Activated CD8-positive, alpha-beta memory T cell treated with anti-CD3 and anti-CD28 coated beads for 48 hours (primary cell): ENCODE data around the gene C2orf49.

ENCODE experiments used
- DNase-seq, 3 experiments: peaks; one replicate each; pipeline ENCODE4 v3.0.0-alpha.2; 2020; ENCODE audit warnings: low read depth in 2 of 3, low spot score in 2 of 3

The C2orf49 gene

DNA sequence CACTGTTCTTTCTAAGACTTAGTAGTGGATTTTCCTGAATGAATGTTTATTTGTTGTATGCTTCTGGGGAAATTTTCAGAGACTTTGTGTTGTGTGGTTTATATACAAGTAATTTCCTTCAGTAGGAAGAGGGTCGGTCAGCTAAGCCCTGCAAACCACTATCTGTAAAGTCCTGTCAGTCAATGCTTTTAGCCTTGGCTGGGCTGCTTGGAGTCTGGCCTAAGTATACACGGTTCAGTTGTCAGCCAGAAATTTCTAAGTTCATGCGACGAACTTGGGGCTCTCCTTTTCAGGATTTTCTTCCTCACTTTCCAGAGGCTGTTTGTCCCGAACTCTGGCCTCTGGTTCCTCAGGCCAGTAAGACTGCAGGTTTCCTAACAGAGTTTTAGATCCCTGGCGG lies 21.3 kb downstream of the C2orf49 start:
- no peak for DNase-seq

DNA sequence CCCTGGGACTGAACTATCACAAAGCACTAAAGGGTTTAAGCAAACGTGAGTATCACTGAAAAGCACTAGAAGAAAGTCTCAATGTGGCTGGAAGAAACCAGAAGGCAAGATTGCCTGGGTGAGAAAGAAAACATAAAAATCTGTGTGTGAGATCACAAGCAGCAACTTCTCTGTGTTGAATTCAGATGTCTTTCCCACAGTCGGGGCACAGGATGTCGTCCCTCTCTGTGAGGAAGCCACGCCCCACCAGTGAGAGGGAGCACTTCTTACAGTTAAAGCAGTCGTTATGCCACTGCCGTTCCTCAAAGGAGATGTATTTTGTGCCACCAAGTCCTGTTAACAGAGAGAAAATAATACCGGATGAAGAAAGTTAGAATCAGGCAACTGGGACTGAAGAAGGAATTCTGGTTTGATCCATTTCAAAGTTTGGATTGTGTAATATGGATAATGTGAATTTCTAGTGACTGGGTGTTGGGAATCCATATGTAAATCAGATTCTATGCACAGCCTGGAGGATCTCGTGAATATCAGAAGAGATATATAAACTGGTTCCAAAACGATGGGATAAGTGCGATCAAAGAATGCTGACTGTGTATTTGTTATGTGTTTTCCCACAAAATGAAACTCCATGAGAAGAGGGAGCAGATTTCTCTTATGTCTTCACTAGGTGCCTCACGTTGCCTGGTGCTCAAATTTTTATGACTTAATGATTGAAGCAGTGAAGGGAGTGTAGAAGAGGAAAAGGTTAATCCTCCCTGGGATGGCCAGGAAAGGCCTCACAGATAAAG lies 24.0 kb downstream of the C2orf49 start:
- DNase-seq = no peak

DNA sequence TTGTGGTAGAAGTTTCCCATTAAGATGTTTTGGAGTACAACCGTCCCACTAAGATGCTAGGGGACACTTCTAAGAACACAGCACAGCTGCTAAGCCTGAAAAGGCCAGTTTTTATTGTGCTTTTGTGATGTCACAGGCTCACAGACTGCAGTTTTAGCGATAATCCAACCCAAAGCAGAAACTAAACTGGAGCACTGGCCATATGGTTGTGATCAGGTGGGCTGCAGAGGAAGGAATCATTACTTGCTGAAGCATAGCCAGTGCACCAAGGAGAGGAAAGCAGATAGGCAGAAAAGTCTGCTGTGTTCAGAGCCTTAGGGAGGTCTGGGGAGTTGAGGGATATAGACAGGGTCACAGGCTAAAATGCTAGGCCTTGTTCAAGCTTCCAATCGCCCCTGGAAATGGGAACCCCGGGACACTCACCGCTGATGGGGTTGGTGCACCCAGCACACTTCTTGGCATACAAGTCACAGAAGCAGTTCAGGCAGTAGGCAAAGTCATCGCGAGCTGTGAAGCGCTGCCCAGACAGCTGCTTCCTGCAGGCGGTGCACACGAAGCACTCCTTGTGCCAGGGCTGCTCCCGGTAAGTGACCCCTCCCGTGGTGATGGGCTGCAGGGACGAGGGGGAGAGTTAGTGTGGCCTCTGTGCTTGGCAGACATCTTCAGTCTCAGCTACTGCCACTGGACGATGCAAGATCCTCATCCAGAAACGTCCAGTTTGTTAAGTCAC lies 25.7 kb downstream of the C2orf49 start:
- DNase-seq = no peak

- DNase-seq = no peak
Observed at GRCh38 chr2:105364436-105365139, 27.2 kb downstream of the C2orf49 start.

DNA sequence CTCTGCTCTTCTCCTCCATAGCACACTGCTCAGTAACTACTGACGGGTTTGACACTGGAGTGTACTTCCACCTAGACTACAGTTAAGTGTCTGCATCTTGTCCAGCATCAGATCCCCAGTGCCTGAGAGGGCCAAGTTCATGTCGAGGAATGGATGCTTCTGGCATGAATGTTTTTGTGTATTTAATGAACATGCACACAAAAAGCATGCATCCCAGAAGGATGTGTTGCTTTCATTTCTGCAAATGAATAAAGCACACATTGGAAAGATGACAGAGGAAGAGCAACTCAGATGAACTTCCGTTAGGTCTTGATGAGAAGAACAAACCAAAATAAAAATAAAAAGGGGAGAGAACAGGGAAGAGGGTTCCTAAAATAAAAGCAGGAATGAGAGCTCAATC lies 27.9 kb downstream of the C2orf49 start:
- no peak for DNase-seq

DNA sequence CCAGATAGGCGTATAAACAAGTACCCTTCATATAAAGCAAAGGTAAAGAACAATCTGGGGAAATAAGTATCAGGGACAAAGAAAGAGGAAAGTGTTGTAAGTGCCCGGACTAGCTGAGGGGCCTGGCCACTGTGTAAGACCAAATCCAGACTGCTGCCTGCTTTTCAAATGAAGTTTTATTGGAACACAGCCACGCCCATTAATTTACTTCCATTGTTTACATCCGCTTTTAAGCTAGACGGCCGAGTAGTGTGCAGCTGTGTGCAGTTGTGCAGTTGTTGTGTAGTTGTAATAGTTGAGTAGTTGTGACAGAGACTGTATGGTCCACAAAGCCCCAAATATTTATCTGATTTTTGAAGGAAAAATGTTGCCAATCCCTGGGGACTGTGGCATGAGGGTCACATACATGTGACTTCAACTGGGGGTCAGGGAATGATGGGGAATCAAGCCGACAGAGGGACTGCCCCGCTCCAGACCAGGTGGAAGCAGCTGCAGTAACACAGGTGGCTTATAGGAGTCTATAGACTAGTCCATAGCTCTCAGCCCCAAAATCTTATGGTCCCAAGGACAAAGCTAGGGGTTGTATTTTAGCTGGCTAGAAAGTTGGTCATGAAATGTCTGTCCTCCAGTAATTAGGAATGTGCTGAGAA lies 31.5 kb downstream of the C2orf49 start:
- DNase-seq = no peak

DNA sequence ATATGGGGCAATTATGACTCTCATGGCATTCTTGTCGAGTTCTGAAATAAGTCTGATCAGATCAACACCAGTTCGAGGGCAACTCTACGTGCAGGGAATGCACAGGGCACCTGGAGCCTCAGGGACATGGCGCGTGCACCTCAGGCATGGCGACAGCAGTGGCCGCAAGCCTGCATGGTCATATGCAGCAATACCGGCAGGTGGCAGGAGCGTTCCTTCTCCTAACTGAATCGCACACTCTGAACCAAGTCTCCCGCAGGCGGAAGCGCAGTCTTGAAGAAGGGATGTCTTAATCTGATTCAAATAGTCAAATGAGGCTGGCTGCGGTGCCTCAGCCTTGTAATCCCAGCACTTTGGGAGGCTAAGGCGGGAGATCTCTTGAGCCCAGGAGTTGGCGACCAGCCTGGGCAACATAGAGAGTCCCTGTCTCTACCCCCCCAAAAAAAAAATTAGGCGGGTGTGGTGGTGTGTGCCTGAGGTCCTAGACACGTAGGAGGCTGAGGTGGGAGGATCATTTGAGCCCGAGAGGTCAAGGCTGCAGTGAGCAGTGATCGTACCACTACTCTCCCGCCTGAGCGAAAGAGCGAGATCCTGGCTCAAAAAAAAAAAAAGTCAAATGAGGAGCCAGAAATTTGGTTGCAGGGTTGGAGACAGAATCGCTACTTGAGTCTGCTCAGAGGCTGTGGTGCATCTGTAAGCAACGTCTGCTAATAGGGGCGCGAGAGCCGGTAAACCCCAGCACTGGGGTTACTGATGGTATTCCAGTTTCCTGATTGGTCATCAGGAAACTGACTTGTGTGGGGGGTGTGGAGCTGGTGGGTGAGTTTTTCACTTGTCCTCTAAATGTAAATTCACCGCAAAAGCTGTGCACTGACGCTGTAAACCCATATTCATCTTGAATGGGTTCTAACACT lies 32.7 kb downstream of the C2orf49 start:
- DNase-seq = peak; percentile 54 to 75 (median 59)

DNA sequence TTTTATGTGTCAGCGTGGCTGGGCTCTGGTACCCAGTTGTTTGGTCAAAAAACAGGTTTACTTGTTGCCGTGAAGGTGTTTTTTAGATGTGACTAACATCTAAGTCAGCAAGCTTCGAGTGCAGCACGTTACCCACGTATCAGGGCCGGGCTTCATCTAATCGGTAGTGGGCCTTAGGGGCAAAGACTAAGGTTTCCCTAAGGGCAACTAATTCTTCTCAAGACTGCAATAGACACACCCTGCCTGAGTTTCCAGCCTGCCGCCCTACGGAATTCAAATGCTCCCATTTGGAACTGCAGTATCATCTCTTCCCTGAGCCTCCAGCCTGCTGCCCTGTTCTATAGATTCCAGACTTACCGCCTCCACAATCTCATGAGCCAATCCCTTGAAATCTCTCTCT lies 33.8 kb downstream of the C2orf49 start:
- DNase-seq = no peak

- no peak for DNase-seq
Observed at GRCh38 chr2:105371810-105372209, 34.5 kb downstream of the C2orf49 start.

- no peak for DNase-seq
Observed at GRCh38 chr2:105373344-105373781, 36.0 kb downstream of the C2orf49 start.

- DNase-seq = no peak
Observed at GRCh38 chr2:105373895-105374401, 36.6 kb downstream of the C2orf49 start.

- no peak for DNase-seq
Observed at GRCh38 chr2:105375001-105375561, 37.7 kb downstream of the C2orf49 start.

- no peak for DNase-seq
Observed at GRCh38 chr2:105376010-105376409, 38.7 kb downstream of the C2orf49 start.

GRCh38 chr2:105376789-105377240 lies 39.5 kb downstream of the C2orf49 start:
- no peak for DNase-seq

GRCh38 chr2:105377871-105378270 lies 40.5 kb downstream of the C2orf49 start:
- no peak for DNase-seq

- DNase-seq = no peak
Observed at GRCh38 chr2:105378276-105378840, 41.0 kb downstream of the C2orf49 start.

GRCh38 chr2:105378921-105379383 lies 41.6 kb downstream of the C2orf49 start:
- DNase-seq = no peak

GRCh38 chr2:105379741-105380186 lies 42.4 kb downstream of the C2orf49 start:
- DNase-seq = no peak

DNA sequence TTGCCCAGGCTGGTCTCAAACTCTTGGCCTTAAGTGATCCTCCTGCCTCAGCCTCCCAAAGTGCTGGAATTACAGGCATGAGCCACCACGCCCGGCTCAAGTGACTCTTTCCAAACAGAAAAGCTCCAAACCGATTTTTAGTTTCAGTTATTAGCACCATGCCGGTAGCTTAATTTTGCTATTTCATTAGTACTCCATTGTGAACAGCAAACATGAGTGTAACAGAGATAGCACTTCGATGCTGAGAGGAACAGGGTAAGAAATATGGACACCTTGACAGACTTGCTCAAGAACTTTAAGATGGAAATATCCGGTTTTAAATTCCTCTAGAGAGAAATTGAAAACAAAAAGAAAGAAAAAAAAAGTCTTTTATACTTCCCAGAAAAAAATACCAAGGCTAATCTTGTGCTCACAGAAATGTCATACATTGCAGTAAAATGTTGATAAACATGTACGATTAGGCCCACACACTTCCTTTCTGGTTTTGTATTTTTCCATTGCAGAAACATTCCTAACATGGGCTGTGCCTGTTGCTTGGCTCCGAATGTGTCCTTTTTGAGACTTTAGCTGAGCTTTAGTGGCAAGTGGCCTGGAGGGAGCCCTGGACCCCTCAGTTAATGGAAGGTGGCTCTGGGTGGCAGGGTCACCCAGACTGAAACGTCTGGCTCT lies 43.2 kb downstream of the C2orf49 start:
- DNase-seq = no peak
